ENCODE results near the gene SPTSSA. TPM values are rescaled to one million over a fixed set of nuclear protein-coding genes. Genes with fewer than 3 reads are reported as not detected.

Gene SPTSSA
- total RNA-seq, 3 donors from 2014 or later (not counting 1 experiment from before 2014, with no cell fraction given) = 3.2 to 4.9 (median 4.9) TPM

- H3K27me3 Mint-ChIP-seq (ENCODE audit: low read depth in 2 of 2) = no peaks in the 10 kb centered on the region
- H3K36me3 Mint-ChIP-seq = no peaks in the 10 kb centered on the region
- no peak for TF ChIP-seq CTCF (IDR thresholded peaks at IDR 0.05)
Observed at GRCh38 chr14:34502545-34503225, 40.6 kb upstream of the SPTSSA start.

GRCh38 chr14:34502001-34502400 lies 40.0 kb upstream of the SPTSSA start:
- no peaks in the 10 kb centered on the region for H3K27me3 ChIP-seq (ENCODE audit: control insufficient read depth, insufficient read depth, low read length)
- Mint-ChIP-seq H3K27me3 (ENCODE audit: low read depth in 2 of 2) (no peaks in the 10 kb centered on the region), H3K4me3 (no peak overlapping the region), H3K36me3 (no peaks in the 10 kb centered on the region), H3K27ac (no peak overlapping the region), H3K9me3 (no peaks in the 10 kb centered on the region), H3K4me1 (no peaks in the 10 kb centered on the region)
- WGBS (ENCODE audit: insufficient coverage) = 79% methylated on average over 2 of the region's 2 CpGs
- no peaks in the 10 kb centered on the region for H3K4me1 ChIP-seq (ENCODE audit: control insufficient read depth, insufficient read depth, low read length)
- H3K4me3 ChIP-seq (ENCODE audit: low read length) = no peak overlapping the region
- intact Hi-C loops (cut with micrococcal nuclease) = no loop called here
- TF ChIP-seq CTCF (IDR thresholded peaks at IDR 0.05) = no peak
- no peak for ATAC-seq
- no peaks in the 10 kb centered on the region for H3K36me3 ChIP-seq (ENCODE audit: control insufficient read depth, insufficient read depth, low read length)
- no peak overlapping the region for H3K27ac ChIP-seq (ENCODE audit: low read length)
- DNase-seq = no peak
- no peaks in the 10 kb centered on the region for H3K9me3 ChIP-seq (ENCODE audit: control insufficient read depth, insufficient read depth, low read length)

More at GRCh38 chr14:34502545-34503225, 40.6 kb upstream of the SPTSSA start:
- no peaks in the 10 kb centered on the region for H3K9me3 Mint-ChIP-seq
- DNase-seq (no peak), ATAC-seq (no peak)
- H3K27ac Mint-ChIP-seq = no peak overlapping the region
- Histone ChIP-seq H3K9me3 (ENCODE audit: control insufficient read depth, insufficient read depth, low read length) (no peaks in the 10 kb centered on the region), H3K27me3 (ENCODE audit: control insufficient read depth, insufficient read depth, low read length) (no peaks in the 10 kb centered on the region), H3K27ac (ENCODE audit: low read length) (no peak overlapping the region), H3K36me3 (ENCODE audit: control insufficient read depth, insufficient read depth, low read length) (no peaks in the 10 kb centered on the region), H3K4me1 (ENCODE audit: control insufficient read depth, insufficient read depth, low read length) (no peaks in the 10 kb centered on the region), H3K4me3 (ENCODE audit: low read length) (no peak overlapping the region)
- H3K4me3 Mint-ChIP-seq = no peak overlapping the region
- 92% methylated on average over 1 of the region's 2 CpGs for WGBS (ENCODE audit: insufficient coverage)
- intact Hi-C loops (cut with micrococcal nuclease) = no loop called here
- no peaks in the 10 kb centered on the region for H3K4me1 Mint-ChIP-seq

GRCh38 chr14:34501004-34501580 lies 39.1 kb upstream of the SPTSSA start:
- Histone ChIP-seq H3K36me3 (ENCODE audit: control insufficient read depth, insufficient read depth, low read length) (no peaks in the 10 kb centered on the region), H3K4me3 (ENCODE audit: low read length) (no peak overlapping the region), H3K27me3 (ENCODE audit: control insufficient read depth, insufficient read depth, low read length) (no peaks in the 10 kb centered on the region), H3K9me3 (ENCODE audit: control insufficient read depth, insufficient read depth, low read length) (no peaks in the 10 kb centered on the region), H3K27ac (ENCODE audit: low read length) (no peak overlapping the region), H3K4me1 (ENCODE audit: control insufficient read depth, insufficient read depth, low read length) (no peaks in the 10 kb centered on the region)
- H3K4me3 Mint-ChIP-seq = no peak overlapping the region
- H3K27ac Mint-ChIP-seq = no peak overlapping the region
- WGBS (ENCODE audit: insufficient coverage) = 96% methylated on average over 5 of the region's 5 CpGs
- H3K9me3 Mint-ChIP-seq = no peaks in the 10 kb centered on the region
- no peak for DNase-seq
- no peaks in the 10 kb centered on the region for H3K36me3 Mint-ChIP-seq
- no peaks in the 10 kb centered on the region for H3K27me3 Mint-ChIP-seq (ENCODE audit: low read depth in 2 of 2)
- intact Hi-C loops (cut with micrococcal nuclease) = no loop called here
- TF ChIP-seq CTCF (IDR thresholded peaks at IDR 0.05) = no peak
- H3K4me1 Mint-ChIP-seq = no peaks in the 10 kb centered on the region
- no peak for ATAC-seq

Data from natural killer cell (primary cell).